ENCODE measurements around the gene DOCK2.
"Not testable (repeated sequence)": the region's sequence is repeated elsewhere in the genome, so short reads cannot be mapped to it uniquely, and the experiment has no call there.

The DOCK2 gene

GRCh38 chr5:169805937-169806700 lies 169.0 kb downstream of the DOCK2 start:
- H3K4me3 Mint-ChIP-seq: no peak overlapping the region
- H3K9me3 Mint-ChIP-seq: no peaks in the 10 kb centered on the region
- DNase-seq: no peak
- H3K4me1 Mint-ChIP-seq: peaks cover 20% of the 10 kb centered on the region
- H3K27ac Mint-ChIP-seq: no peak overlapping the region
- H3K27me3 Mint-ChIP-seq (ENCODE audit: low read depth, poor library complexity): peaks cover 22% of the 10 kb centered on the region
- no peaks in the 10 kb centered on the region for H3K36me3 Mint-ChIP-seq (ENCODE audit: low read depth)
- no peak for TF ChIP-seq CTCF (IDR thresholded peaks at IDR 0.05)

DNA sequence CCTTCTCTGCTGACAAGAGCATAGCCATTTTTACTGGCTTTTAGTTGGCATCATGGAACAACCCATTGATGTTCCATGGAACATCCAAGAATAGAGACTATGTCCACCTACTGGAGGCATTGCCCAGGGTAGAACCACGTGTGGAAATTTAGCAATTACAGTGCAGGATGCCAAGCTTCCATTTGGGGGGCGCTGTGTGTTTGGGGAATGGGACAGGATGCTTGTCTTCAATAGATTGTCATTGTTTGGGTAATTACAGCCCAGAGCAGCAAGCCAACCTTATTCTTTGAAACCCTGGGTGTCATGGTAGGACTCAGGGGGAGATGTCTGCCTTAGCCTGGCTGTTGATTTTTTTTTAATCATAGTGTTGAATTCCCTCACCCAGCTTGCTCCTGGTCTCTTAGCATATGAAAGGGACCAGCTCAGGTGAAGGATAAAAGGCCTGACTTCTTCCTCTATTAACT lies 171.1 kb downstream of the DOCK2 start:
- Mint-ChIP-seq H3K4me3 (no peak overlapping the region), H3K36me3 (ENCODE audit: low read depth) (no peaks in the 10 kb centered on the region), H3K4me1 (peaks cover 20% of the 10 kb centered on the region), H3K27ac (no peak overlapping the region), H3K9me3 (no peaks in the 10 kb centered on the region), H3K27me3 (ENCODE audit: low read depth, poor library complexity) (peaks cover 19% of the 10 kb centered on the region)
- no peak for DNase-seq
- TF ChIP-seq CTCF (IDR thresholded peaks at IDR 0.05): no peak

DNA sequence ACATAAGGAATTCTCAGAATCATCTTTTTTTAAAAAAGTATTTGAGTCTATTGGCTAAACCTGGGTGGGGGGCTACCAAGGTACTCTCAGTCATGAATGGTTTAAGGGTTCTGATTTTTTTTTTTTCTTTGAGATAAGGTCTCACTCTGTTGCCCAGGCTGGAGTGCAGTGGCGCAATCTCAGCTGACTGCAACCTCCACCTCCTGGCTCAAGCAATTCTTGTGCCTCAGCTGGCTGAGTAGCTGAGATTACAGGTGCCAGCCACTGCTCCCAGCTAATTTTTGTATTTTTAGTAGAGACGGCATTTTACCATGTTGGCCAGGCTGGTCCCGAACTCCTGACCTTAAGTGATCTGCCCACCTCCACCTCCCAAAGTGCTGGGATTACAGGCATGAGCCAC lies 171.8 kb downstream of the DOCK2 start:
- Mint-ChIP-seq H3K4me1 (peaks cover 20% of the 10 kb centered on the region), H3K27me3 (ENCODE audit: low read depth, poor library complexity) (peaks cover 19% of the 10 kb centered on the region)
- not testable (repeated sequence) for H3K27ac Mint-ChIP-seq; DNase-seq; H3K4me3 Mint-ChIP-seq; H3K9me3 Mint-ChIP-seq; H3K36me3 Mint-ChIP-seq (ENCODE audit: low read depth)

DNA sequence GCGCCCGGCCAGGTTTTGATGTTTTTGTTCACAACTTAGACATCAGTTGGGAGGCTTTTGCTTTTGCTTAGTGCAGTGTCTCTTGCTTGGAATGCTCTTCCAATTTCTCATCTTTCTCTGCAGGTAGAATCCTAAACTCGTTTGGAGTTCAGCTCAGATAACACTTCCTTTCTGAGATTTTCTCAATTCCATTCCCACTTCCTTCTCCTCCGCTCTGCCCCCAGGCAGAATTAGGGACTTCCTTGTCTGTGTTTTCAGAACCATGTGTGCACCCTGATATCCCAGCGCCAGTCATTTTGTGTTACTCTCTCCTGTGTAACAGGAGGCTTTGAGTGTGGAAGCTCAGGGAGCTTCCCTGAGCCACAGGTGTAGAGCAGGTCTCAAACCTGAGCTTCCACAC lies 172.2 kb downstream of the DOCK2 start:
- H3K4me3 Mint-ChIP-seq: no peak overlapping the region
- no peak for DNase-seq

GRCh38 chr5:169810524-169810923 lies 173.4 kb downstream of the DOCK2 start:
- Mint-ChIP-seq H3K4me1 (peaks cover 12% of the 10 kb centered on the region), H3K9me3 (peaks cover 3% of the 10 kb centered on the region), H3K36me3 (ENCODE audit: low read depth) (no peaks in the 10 kb centered on the region), H3K27me3 (ENCODE audit: low read depth, poor library complexity) (peaks cover 13% of the 10 kb centered on the region), H3K27ac (no peak overlapping the region), H3K4me3 (no peak overlapping the region)
- TF ChIP-seq CTCF (IDR thresholded peaks at IDR 0.05): no peak
- DNase-seq: no peak

More for the DNA sequence above, 172.2 kb downstream of the DOCK2 start:
- peaks cover 20% of the 10 kb centered on the region for H3K4me1 Mint-ChIP-seq
- H3K27ac Mint-ChIP-seq: peak overlapping the region; percentile 2
- H3K36me3 Mint-ChIP-seq (ENCODE audit: low read depth): no peaks in the 10 kb centered on the region
- peaks cover 2% of the 10 kb centered on the region for H3K9me3 Mint-ChIP-seq
- peaks cover 19% of the 10 kb centered on the region for H3K27me3 Mint-ChIP-seq (ENCODE audit: low read depth, poor library complexity)
- no peak for TF ChIP-seq CTCF (IDR thresholded peaks at IDR 0.05)

DNA sequence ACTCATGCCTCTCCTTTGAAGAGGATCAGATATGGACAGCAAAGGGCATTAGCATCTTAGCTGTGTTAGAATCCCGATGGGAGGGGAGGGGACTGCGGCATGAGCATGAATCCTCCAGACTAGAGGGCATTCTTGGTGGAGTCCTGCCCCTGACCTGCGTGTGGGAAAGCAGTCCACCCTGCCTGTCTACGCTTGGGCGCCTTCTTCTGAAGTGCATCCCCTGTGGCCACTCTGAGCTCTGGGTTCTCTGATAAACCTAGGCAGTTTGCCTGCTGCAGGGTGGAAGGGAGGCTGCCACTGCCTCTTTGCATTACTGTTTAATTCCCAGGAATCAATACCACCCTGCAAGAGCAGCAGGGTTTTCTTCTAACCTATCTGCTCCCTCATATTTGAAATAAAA lies 173.9 kb downstream of the DOCK2 start:
- peak; percentile 15 for DNase-seq
- TF ChIP-seq CTCF (IDR thresholded peaks at IDR 0.05): no peak
- no peaks in the 10 kb centered on the region for H3K36me3 Mint-ChIP-seq (ENCODE audit: low read depth)
- H3K9me3 Mint-ChIP-seq: peaks cover 3% of the 10 kb centered on the region
- peaks cover 9% of the 10 kb centered on the region for H3K4me1 Mint-ChIP-seq
- no peak overlapping the region for H3K27ac Mint-ChIP-seq
- no peak overlapping the region for H3K4me3 Mint-ChIP-seq
- H3K27me3 Mint-ChIP-seq (ENCODE audit: low read depth, poor library complexity): peaks cover 14% of the 10 kb centered on the region

Data from nephron progenitor cell (in vitro differentiated cells).